Activated B cell treated with CpG ODN at 0.5 μM for 24 hours (primary cell): ENCODE data around the gene LRGUK. TPM values are rescaled to one million over a fixed set of nuclear protein-coding genes. Genes with fewer than 3 reads are reported as not detected.

Experiments
- ATAC-seq: fragments of 200-7000 bp; cut with Tn5 transposase; one replicate; pipeline ENCODE4 v1.10.0; 2021; ENCODE audit warnings: low read depth, mild to moderate bottlenecking, moderate library complexity
- CTCF ChIA-PET: fragments of 350-600 bp; sonication (Branson Sonifier 250); formaldehyde crosslinking; loops from one replicate; lab custom pipeline; 2021; ENCODE audit warnings: antibody characterized with exemption; lab: Charles Lee
- POLR2A ChIA-PET: fragments of 350-600 bp; sonication (Branson Sonifier 250); formaldehyde crosslinking; loops from one replicate; lab custom pipeline; 2021; ENCODE audit warnings: antibody characterized with exemption; lab: Charles Lee
- DNase-seq: peaks from one replicate; pipeline ENCODE4 v3.0.0; 2022
- H3K27ac Mint-ChIP-seq: one replicate; pipeline ENCODE4 v1.8.0; 2020; ENCODE audit warnings: mixed read lengths
- H3K27me3 Mint-ChIP-seq: one replicate; pipeline ENCODE4 v1.8.0; 2021; ENCODE audit warnings: mixed read lengths
- H3K36me3 Mint-ChIP-seq: one replicate; pipeline ENCODE4 v1.8.0; 2021; ENCODE audit warnings: low read depth, mixed read lengths
- H3K4me1 Mint-ChIP-seq: one replicate; pipeline ENCODE4 v1.8.0; 2021; ENCODE audit warnings: mixed read lengths
- H3K4me3 Mint-ChIP-seq: one replicate; pipeline ENCODE4 v1.8.0; 2020; ENCODE audit warnings: mild to moderate bottlenecking, mixed read lengths
- H3K9me3 Mint-ChIP-seq: one replicate; pipeline ENCODE4 v1.8.0; 2020; ENCODE audit warnings: mixed read lengths
- CTCF ChIP-seq: fragments of 200-600 bp; IDR thresholded peaks from one replicate; pipeline ENCODE4 v1.8.0; 2022; ENCODE audit warnings: antibody characterized with exemption, mild to moderate bottlenecking
- intact Hi-C: fragments of 100-400 bp; cut with micrococcal nuclease; formaldehyde crosslinking; loops from one replicate; pipeline ENCODE4 v1.15.1; 2024
- total RNA-seq: library from RNA; stranded (reverse); gene quantifications from 2 replicates; pipeline ENCODE4 v1.2.3, GENCODE V29; 2022

The LRGUK gene
- total RNA-seq, 1 donor from 2014 or later: 1.0 TPM

GRCh38 chr7:134167841-134168240 is 40.7 kb downstream of the LRGUK start:
- ChIA-PET POLR2A (no interaction called here), CTCF (no interaction called here)

GRCh38 chr7:134174795-134175261 is 47.7 kb downstream of the LRGUK start:
- no peaks in the 10 kb centered on the region for H3K9me3 Mint-ChIP-seq
- no peak for TF ChIP-seq CTCF
- peaks cover 11% of the 10 kb centered on the region for H3K4me1 Mint-ChIP-seq
- intact Hi-C loops: no loop called here
- H3K36me3 Mint-ChIP-seq: no peaks in the 10 kb centered on the region
- DNase-seq (no peak), ATAC-seq (peak; percentile 82)
- H3K27ac Mint-ChIP-seq: no peak overlapping the region
- CTCF ChIA-PET: interaction anchor here (1.1 kb wide), 1 partner anchor 34 kb away, joined by 3 read pairs; no protein-coding TSS in a partner anchor
- POLR2A ChIA-PET: no interaction called here
- no peak overlapping the region for H3K4me3 Mint-ChIP-seq
- no peaks in the 10 kb centered on the region for H3K27me3 Mint-ChIP-seq

More at GRCh38 chr7:134167841-134168240, 40.7 kb downstream of the LRGUK start:
- no peak overlapping the region for H3K4me3 Mint-ChIP-seq
- intact Hi-C loops: no loop called here
- H3K27me3 Mint-ChIP-seq: peaks cover 2% of the 10 kb centered on the region
- H3K27ac Mint-ChIP-seq: no peak overlapping the region
- no peaks in the 10 kb centered on the region for H3K9me3 Mint-ChIP-seq
- no peak for ATAC-seq
- H3K4me1 Mint-ChIP-seq: no peaks in the 10 kb centered on the region
- no peak for TF ChIP-seq CTCF
- H3K36me3 Mint-ChIP-seq: no peaks in the 10 kb centered on the region
- no peak for DNase-seq

- TF ChIP-seq CTCF: no peak
- no peak for DNase-seq
- H3K4me3 Mint-ChIP-seq: no peak overlapping the region
- POLR2A ChIA-PET: no interaction called here
- H3K4me1 Mint-ChIP-seq: peaks cover 11% of the 10 kb centered on the region
- no peak overlapping the region for H3K27ac Mint-ChIP-seq
- CTCF ChIA-PET: no interaction called here
- H3K27me3 Mint-ChIP-seq: no peaks in the 10 kb centered on the region
- intact Hi-C loops: no loop called here
- no peaks in the 10 kb centered on the region for H3K9me3 Mint-ChIP-seq
- no peak for ATAC-seq
- H3K36me3 Mint-ChIP-seq: no peaks in the 10 kb centered on the region
Measured at GRCh38 chr7:134175334-134176036, 48.3 kb downstream of the LRGUK start.

GRCh38 chr7:134176037-134176350 is 48.9 kb downstream of the LRGUK start:
- Mint-ChIP-seq H3K4me3 (no peak overlapping the region), H3K27me3 (no peaks in the 10 kb centered on the region), H3K9me3 (no peaks in the 10 kb centered on the region), H3K36me3 (no peaks in the 10 kb centered on the region), H3K27ac (no peak overlapping the region), H3K4me1 (peaks cover 11% of the 10 kb centered on the region)
- ChIA-PET POLR2A (no interaction called here), CTCF (no interaction called here)
- intact Hi-C loops: no loop called here
- DNase-seq: no peak
- ATAC-seq: no peak
- TF ChIP-seq CTCF: no peak

GRCh38 chr7:134179036-134180011 is 52.2 kb downstream of the LRGUK start:
- ChIA-PET POLR2A (no interaction called here), CTCF (no interaction called here)
- ATAC-seq: no peak
- intact Hi-C loops: no loop called here
- DNase-seq: no peak
- TF ChIP-seq CTCF: no peak
- Mint-ChIP-seq H3K4me3 (no peak overlapping the region), H3K9me3 (no peaks in the 10 kb centered on the region), H3K27ac (no peak overlapping the region), H3K27me3 (no peaks in the 10 kb centered on the region), H3K4me1 (peaks cover 10% of the 10 kb centered on the region), H3K36me3 (no peaks in the 10 kb centered on the region)
